Spleen (tissue), 7 donors: Measurements from ENCODE around the gene TXNL1.

Experiments
- CTCF ChIP-seq, 11 experiments: fragments of 200-600 bp in 7 of 11; fragments of 450-650 bp in 4 of 11; sonication (generic) in 4 of 11; IDR thresholded peaks in 8 of 11; conservative IDR thresholded peaks in 3 of 11; 1 replicate in 7 of 11; 2 replicates in 4 of 11; pipeline versions ENCODE4 v1.4.0 to v1.8.0; 2016 to 2021; ENCODE audit warnings: antibody characterized with exemption in 11 of 11, inconsistent platforms in 4 of 11, mild to moderate bottlenecking in 1 of 11
- POLR2A ChIP-seq, 3 donors: fragments of 450-650 bp; IDR thresholded peaks; one replicate each; pipeline ENCODE4 v1.5.1; 2017; ENCODE audit warnings: antibody characterized with exemption in 3 of 3, mild to moderate bottlenecking in 1 of 3
- donor health status: DM: no; HTN: no; CAD: no; lungs with moderate emphysema.
- donor health status: DM: no; HTN: no; CAD: no.
- donor health status: DM: no; HTN: no; CAD: no.

GRCh38 chr18:56637711-56638231 lies 621 bp downstream of the TXNL1 start:
- TF ChIP-seq POLR2A (IDR thresholded peaks at IDR 0.05) (no peak), CTCF (IDR thresholded peaks at IDR 0.05 in 8 of 11, conservative IDR thresholded peaks at IDR 0.05 in 3 of 11) (no peak)
